Measurements from ENCODE around the gene NMT1. TPM values are rescaled to one million over a fixed set of nuclear protein-coding genes. Genes with fewer than 3 reads are reported as not detected.

The NMT1 gene
- total RNA-seq, 2 donors from 2014 or later, result 68.0 to 127 TPM

- no peaks in the 10 kb centered on the region for H3K36me3 ChIP-seq
- H3K9ac ChIP-seq (ENCODE audit: low read depth in 2 of 2, low read length in 2 of 2), result peak overlapping the region in 1 of 2 donors; percentile 96
- H3K4me1 ChIP-seq, result peaks cover 10% of the 10 kb centered on the region
- DNase-seq, result no peak
- no peaks in the 10 kb centered on the region for H3K9me3 ChIP-seq
- TF ChIP-seq, protein P1, sequence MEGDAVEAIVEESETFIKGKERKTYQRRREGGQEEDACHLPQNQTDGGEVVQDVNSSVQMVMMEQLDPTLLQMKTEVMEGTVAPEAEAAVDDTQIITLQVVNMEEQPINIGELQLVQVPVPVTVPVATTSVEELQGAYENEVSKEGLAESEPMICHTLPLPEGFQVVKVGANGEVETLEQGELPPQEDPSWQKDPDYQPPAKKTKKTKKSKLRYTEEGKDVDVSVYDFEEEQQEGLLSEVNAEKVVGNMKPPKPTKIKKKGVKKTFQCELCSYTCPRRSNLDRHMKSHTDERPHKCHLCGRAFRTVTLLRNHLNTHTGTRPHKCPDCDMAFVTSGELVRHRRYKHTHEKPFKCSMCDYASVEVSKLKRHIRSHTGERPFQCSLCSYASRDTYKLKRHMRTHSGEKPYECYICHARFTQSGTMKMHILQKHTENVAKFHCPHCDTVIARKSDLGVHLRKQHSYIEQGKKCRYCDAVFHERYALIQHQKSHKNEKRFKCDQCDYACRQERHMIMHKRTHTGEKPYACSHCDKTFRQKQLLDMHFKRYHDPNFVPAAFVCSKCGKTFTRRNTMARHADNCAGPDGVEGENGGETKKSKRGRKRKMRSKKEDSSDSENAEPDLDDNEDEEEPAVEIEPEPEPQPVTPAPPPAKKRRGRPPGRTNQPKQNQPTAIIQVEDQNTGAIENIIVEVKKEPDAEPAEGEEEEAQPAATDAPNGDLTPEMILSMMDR (IDR thresholded peaks at IDR 0.05), result no peak
- no peaks in the 10 kb centered on the region for H3K27me3 ChIP-seq
- no peak overlapping the region for H3K27ac ChIP-seq
- H3K4me3 ChIP-seq, result no peak overlapping the region
- intact Hi-C loops (cut with DNase I), result no loop called here
Observed at GRCh38 chr17:45136846-45137560, 75.9 kb downstream of the NMT1 start.

DNA sequence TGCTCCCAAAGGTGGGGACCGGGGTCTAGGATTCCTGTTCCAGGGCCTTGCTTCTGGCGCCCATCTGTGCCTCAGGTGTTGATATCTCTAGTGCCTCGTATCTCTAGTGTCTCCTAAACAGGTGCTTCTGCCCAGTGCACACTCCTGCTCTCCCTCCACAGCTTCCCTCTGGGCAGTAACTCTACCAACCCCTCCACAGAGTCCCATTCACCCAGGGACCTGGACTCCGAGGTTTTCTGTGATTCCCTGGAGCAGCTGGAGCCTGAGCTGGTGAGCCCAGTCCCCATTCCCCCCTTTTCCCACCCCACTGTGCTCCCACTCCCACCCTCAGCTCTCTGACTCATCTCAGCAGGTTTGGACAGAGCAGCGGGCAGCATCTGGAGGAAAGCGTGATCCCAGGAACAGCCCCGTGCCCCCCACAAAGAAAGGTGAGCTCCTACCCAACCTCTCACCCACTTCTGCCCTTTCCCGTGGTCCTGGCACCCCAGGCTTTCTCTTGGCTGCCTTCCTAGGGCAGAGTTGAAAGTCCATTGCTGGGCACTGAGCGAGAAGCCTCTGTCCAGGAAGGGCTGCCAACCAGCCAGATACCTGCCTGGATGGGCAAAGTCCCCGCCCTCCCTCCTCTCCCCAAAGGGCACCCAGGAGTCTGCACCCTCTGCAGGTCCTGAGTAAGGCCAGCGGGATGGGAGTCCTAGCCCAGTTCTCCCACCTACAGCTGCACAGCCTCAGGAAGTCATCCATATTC, 76.6 kb downstream of the NMT1 start:
- Histone ChIP-seq H3K27me3 (no peaks in the 10 kb centered on the region), H3K4me1 (peaks cover 10% of the 10 kb centered on the region), H3K4me3 (no peak overlapping the region), H3K36me3 (no peaks in the 10 kb centered on the region), H3K9ac (ENCODE audit: low read depth in 2 of 2, low read length in 2 of 2) (no peak overlapping the region), H3K27ac (no peak overlapping the region), H3K9me3 (no peaks in the 10 kb centered on the region)
- intact Hi-C loops (cut with DNase I), result no loop called here
- TF ChIP-seq, protein P1 (IDR thresholded peaks at IDR 0.05), result no peak
- peak; percentile 77 for DNase-seq

DNA sequence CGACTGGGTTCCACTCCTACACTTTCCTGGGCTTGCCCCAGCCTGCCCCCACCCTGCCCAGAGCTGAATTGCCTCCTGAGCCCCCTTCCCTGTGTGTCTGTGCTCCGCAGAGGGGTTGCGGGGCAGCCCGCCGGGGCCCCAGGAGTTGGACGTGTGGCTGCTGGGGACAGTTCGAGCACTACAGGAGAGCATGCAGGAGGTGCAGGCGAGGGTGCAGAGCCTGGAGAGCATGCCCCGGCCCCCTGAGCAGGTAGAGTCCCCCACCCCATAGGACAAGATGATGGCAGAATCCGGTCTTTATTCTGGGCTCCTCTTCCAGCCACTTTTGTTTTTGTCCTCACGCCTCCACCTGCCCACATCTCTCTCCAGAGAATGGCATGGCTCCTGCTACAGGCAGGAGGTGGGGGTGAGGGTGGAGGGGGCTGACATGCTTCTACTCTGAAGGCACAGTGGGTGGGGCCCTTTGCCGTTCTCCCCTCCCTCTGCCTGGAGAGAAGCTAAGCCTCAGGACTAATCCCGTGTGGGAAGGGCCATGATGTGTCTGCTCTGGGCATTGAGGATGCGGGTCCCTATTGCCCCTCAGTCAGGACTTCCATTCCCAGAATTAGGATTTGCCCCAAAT, 77.9 kb downstream of the NMT1 start:
- no peaks in the 10 kb centered on the region for H3K36me3 ChIP-seq
- H3K27ac ChIP-seq, result no peak overlapping the region
- TF ChIP-seq, protein P1 (IDR thresholded peaks at IDR 0.05), result no peak
- no peak overlapping the region for H3K4me3 ChIP-seq
- no peak for DNase-seq
- intact Hi-C loops (cut with DNase I), result no loop called here
- H3K9ac ChIP-seq (ENCODE audit: low read depth in 2 of 2, low read length in 2 of 2), result peak overlapping the region in 1 of 2 donors; percentile 9
- no peaks in the 10 kb centered on the region for H3K27me3 ChIP-seq
- no peaks in the 10 kb centered on the region for H3K9me3 ChIP-seq
- peaks cover 10% of the 10 kb centered on the region for H3K4me1 ChIP-seq

GRCh38 chr17:45139533-45139920, 78.4 kb downstream of the NMT1 start:
- Histone ChIP-seq H3K36me3 (no peaks in the 10 kb centered on the region), H3K9me3 (no peaks in the 10 kb centered on the region), H3K27ac (no peak overlapping the region), H3K9ac (ENCODE audit: low read depth in 2 of 2, low read length in 2 of 2) (peak overlapping the region in 1 of 2 donors; percentile 9), H3K4me3 (no peak overlapping the region), H3K4me1 (peaks cover 10% of the 10 kb centered on the region), H3K27me3 (no peaks in the 10 kb centered on the region)
- DNase-seq, result no peak
- TF ChIP-seq, protein P1 (IDR thresholded peaks at IDR 0.05), result no peak
- intact Hi-C loops (cut with DNase I), result no loop called here

- Histone ChIP-seq H3K9ac (ENCODE audit: low read depth in 2 of 2, low read length in 2 of 2) (peak overlapping the region in 1 of 2 donors; percentile 74), H3K4me3 (no peak overlapping the region)
- DNase-seq, result no peak
Observed at GRCh38 chr17:45143094-45143670, 82.1 kb downstream of the NMT1 start.

More at GRCh38 chr17:45143094-45143670, 82.1 kb downstream of the NMT1 start:
- H3K27ac ChIP-seq, result peak overlapping the region; percentile 79
- intact Hi-C loops (cut with DNase I), result no loop called here
- H3K9me3 ChIP-seq, result no peaks in the 10 kb centered on the region
- no peaks in the 10 kb centered on the region for H3K27me3 ChIP-seq
- H3K4me1 ChIP-seq, result peaks cover 8% of the 10 kb centered on the region
- TF ChIP-seq, protein P1 (IDR thresholded peaks at IDR 0.05), result no peak
- H3K36me3 ChIP-seq, result no peaks in the 10 kb centered on the region

Data from colonic mucosa (tissue), 4 donors.